KMS-11 (cell line): ENCODE measurements around the gene MCM3AP.

Experiments used
- H2AFZ ChIP-seq: fragments of 200-600 bp; sonication (generic); 2 replicates; pipeline ENCODE4 v1.6.1; 2016; ENCODE audit warnings: antibody characterized with exemption, mixed run types, low read depth
- H3K27ac ChIP-seq: fragments of 200-600 bp; sonication (generic); 2 replicates; pipeline ENCODE4 v1.6.1; 2016; ENCODE audit warnings: mild to moderate bottlenecking, mixed run types
- H3K27me3 ChIP-seq: fragments of 200-600 bp; sonication (generic); 2 replicates; pipeline ENCODE4 v1.6.1; 2017; ENCODE audit warnings: mild to moderate bottlenecking, low read depth, mixed run types, moderate library complexity; ENCODE audit not compliant: insufficient read depth
- H3K36me3 ChIP-seq: fragments of 200-600 bp; sonication (generic); 2 replicates; pipeline ENCODE4 v1.6.1; 2017; ENCODE audit warnings: mild to moderate bottlenecking, mixed run types; ENCODE audit not compliant: insufficient read depth
- H3K4me1 ChIP-seq: fragments of 200-600 bp; sonication (generic); 2 replicates; pipeline ENCODE4 v1.6.1; 2016; ENCODE audit warnings: mild to moderate bottlenecking, low read depth, mixed run types; ENCODE audit not compliant: poor library complexity, severe bottlenecking
- H3K4me2 ChIP-seq: fragments of 200-600 bp; sonication (generic); 2 replicates; pipeline ENCODE4 v1.7.0; 2016; ENCODE audit warnings: mild to moderate bottlenecking, mixed run types
- H3K4me3 ChIP-seq: fragments of 200-600 bp; sonication (generic); IDR thresholded peaks from 2 replicates; pipeline ENCODE4 v1.6.1; 2017; ENCODE audit warnings: low read depth, low read length, mixed read lengths; ENCODE audit not compliant: insufficient read depth
- H3K79me2 ChIP-seq: fragments of 200-600 bp; sonication (generic); 2 replicates; pipeline ENCODE4 v1.6.1; 2016; ENCODE audit warnings: low read depth, mixed run types; ENCODE audit not compliant: insufficient read depth
- H3K9ac ChIP-seq: fragments of 200-600 bp; sonication (generic); 2 replicates; pipeline ENCODE4 v1.6.1; 2016; ENCODE audit warnings: mild to moderate bottlenecking, mixed run types
- H4K20me1 ChIP-seq: fragments of 200-600 bp; sonication (generic); 2 replicates; pipeline ENCODE4 v1.6.1; 2016; ENCODE audit warnings: mild to moderate bottlenecking, mixed run types; ENCODE audit not compliant: insufficient read depth
- TF ChIP-seq, protein P1 (sequence below): fragments of 200-600 bp; sonication (generic); conservative IDR thresholded peaks from 2 replicates; pipeline ENCODE4 v1.6.1; 2017; ENCODE audit warnings: low read depth, mild to moderate bottlenecking, antibody characterized with exemption, low read length, moderate library complexity, mixed read lengths

MCM3AP gene

DNA sequence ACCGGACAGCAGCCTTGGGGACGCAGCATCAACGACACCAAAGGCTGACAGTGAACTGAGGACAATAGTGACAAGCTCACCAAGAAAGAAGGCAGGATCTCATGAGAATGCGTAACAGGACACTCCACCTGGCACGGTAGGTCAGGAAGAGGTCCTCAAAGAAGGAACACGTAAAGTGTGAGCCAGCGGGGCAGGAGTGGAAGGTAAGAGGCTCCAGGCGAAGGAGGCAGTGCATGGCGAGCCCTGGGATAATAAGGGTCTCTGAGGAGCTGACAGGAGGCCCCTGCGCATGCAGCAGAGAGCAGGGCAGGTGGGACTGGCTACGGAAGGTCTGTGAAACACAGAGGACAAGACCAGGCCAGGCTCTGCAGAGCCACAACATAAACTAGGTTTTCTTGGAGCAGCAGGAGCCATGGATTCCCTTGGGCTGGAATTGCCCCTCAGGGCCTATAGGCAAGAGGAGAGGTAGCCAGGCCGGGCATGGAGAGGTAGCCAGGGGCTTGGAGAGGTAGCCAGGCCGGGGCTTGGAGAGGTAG, 65.1 kb downstream of the MCM3AP start:
- Histone ChIP-seq H3K79me2 (peaks cover 34% of the 10 kb centered on the region), H3K27me3 (no peaks in the 10 kb centered on the region), H3K4me1 (peaks cover 7% of the 10 kb centered on the region), H3K4me3 (no peak overlapping the region), H4K20me1 (no peaks in the 10 kb centered on the region), H3K4me2 (no peak overlapping the region), H3K36me3 (peaks cover 4% of the 10 kb centered on the region; the same call in 1 of the 2 replicates), H3K27ac (no peak overlapping the region), H2AFZ (no peak overlapping the region), H3K9ac (no peak overlapping the region)
- TF ChIP-seq, protein P1, sequence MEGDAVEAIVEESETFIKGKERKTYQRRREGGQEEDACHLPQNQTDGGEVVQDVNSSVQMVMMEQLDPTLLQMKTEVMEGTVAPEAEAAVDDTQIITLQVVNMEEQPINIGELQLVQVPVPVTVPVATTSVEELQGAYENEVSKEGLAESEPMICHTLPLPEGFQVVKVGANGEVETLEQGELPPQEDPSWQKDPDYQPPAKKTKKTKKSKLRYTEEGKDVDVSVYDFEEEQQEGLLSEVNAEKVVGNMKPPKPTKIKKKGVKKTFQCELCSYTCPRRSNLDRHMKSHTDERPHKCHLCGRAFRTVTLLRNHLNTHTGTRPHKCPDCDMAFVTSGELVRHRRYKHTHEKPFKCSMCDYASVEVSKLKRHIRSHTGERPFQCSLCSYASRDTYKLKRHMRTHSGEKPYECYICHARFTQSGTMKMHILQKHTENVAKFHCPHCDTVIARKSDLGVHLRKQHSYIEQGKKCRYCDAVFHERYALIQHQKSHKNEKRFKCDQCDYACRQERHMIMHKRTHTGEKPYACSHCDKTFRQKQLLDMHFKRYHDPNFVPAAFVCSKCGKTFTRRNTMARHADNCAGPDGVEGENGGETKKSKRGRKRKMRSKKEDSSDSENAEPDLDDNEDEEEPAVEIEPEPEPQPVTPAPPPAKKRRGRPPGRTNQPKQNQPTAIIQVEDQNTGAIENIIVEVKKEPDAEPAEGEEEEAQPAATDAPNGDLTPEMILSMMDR: no peak

DNA sequence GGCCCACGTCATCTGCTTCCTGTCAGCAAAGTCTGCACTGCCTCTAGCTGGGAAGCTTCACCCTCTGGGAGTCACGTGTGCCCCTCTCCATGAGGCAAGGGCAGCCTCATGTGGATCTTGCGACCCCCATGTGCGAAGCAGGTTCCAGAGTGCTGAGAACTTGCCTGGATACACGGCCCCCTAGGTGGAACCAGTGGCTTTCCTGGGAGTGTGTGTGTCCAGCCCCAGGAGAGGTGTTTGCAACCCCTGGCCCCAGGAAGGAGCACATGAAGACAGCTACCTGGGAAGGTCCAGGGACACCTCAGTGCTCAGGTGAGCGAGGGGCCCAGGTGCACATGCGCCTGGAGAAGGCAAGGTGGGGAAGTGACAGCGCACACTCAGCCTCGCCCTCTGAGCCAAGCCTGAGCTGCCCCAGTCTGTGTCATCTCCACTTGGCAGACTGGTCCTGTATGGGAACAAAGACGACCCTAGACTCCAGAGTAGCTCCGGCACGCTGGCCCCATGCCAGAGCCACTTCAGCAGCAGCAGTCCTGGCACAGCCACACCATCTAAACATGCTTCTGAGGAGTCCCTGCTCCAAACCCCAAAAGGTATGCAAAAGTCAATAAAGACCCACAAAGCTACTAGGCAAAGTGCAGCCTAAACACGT, 65.7 kb downstream of the MCM3AP start:
- H3K4me1 ChIP-seq: peaks cover under 1% of the 10 kb centered on the region
- TF ChIP-seq, protein P1: no peak
- no peak overlapping the region for H3K9ac ChIP-seq
- H3K27me3 ChIP-seq: no peaks in the 10 kb centered on the region
- H2AFZ ChIP-seq: no peak overlapping the region
- H3K36me3 ChIP-seq: peaks cover 4% of the 10 kb centered on the region; the same call in 1 of the 2 replicates
- H3K4me3 ChIP-seq: no peak overlapping the region
- H3K4me2 ChIP-seq: no peak overlapping the region
- no peaks in the 10 kb centered on the region for H4K20me1 ChIP-seq
- H3K79me2 ChIP-seq: peaks cover 28% of the 10 kb centered on the region
- no peak overlapping the region for H3K27ac ChIP-seq

DNA sequence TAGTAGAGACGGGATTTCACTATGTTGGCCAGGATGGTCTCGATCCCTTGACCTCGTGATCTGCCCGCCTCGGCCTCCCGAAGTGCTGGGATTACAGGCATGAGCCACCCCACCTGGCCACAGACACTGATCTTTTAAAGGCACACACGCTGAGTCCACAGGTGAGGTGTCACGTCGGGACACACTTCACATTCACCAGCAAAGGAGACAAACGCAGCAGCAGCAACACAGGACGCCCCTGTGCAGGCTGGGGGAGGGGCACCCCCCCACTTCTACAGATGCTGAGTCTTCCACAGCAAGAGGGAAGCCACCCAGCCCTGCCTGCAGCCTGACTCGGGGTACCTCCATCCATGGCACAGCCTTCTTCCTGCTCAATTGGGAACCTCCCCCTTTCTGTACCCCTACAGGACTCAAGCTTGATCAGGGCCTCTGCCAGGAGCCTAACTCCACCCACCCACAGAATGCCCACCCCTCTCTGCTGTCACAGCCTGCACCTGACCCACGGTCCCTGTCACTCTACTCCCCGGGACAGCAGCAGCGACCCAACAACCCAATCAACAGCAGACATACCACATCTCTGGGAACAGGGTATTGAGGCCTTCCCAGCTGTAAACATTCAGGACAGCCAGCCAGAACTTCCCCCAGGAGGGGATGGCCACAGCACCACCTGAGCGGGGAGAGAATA, 66.4 kb downstream of the MCM3AP start:
- Histone ChIP-seq H3K36me3 (peaks cover 4% of the 10 kb centered on the region; the same call in 1 of the 2 replicates), H3K9ac (no peak overlapping the region), H3K4me1 (no peaks in the 10 kb centered on the region), H3K27me3 (no peaks in the 10 kb centered on the region), H3K4me2 (no peak overlapping the region), H4K20me1 (no peaks in the 10 kb centered on the region), H3K27ac (no peak overlapping the region), H3K79me2 (peaks cover 21% of the 10 kb centered on the region), H3K4me3 (no peak overlapping the region), H2AFZ (no peak overlapping the region)
- TF ChIP-seq, protein P1: no peak

DNA sequence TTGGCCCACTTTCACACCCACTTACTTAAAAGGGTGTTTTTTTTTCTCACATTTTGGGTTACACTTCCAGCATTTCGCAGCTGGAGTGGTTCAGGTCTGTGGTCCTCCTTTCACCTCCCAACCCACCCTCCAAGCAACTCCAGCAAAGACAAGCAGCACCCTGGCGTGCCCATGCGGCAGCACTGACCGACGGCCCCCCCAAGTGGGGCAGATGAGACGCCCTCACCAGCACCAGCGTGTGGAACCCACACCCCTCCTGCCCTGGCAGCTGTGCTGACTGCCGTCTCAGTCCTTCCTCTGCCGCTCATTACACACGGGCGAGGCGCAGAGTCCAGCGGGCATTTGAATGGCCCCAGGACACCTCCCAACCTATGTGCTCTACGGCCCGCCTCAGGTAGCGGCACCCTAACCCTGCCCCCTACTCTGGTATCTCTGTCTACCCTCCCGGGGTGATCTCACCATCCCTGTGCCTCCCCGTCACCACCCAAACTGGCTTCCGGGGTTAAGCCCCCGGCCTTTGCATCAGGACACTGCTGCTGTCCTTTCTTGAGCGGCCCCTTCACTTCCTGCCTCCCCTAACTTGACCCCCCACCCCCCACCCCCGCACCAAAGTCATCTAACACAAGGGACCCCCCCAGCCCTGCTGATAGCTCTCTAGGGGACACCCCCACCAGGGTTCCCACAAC, 67.8 kb downstream of the MCM3AP start:
- Histone ChIP-seq H3K9ac (no peak overlapping the region), H4K20me1 (no peaks in the 10 kb centered on the region), H3K36me3 (peaks cover 3% of the 10 kb centered on the region; the same call in 1 of the 2 replicates), H3K79me2 (peaks cover 8% of the 10 kb centered on the region; the same call in 1 of the 2 replicates), H3K27ac (no peak overlapping the region), H3K27me3 (no peaks in the 10 kb centered on the region), H3K4me2 (no peak overlapping the region), H3K4me1 (no peaks in the 10 kb centered on the region), H3K4me3 (no peak overlapping the region), H2AFZ (no peak overlapping the region)
- TF ChIP-seq, protein P1: no peak
